ENCODE measurements around the gene SLC50A1. TPM values are rescaled to one million over a fixed set of nuclear protein-coding genes. Genes with fewer than 3 reads are reported as not detected.
"Not testable (repeated sequence)": the region's sequence is repeated elsewhere in the genome, so short reads cannot be mapped to it uniquely, and the experiment has no call there.

Gene SLC50A1
- total and polyA plus RNA-seq, 4 experiments from 2014 or later = 20.1 to 91.7 (median 36.6) TPM

GRCh38 chr1:155145491-155145890, 9.8 kb downstream of the SLC50A1 start:
- Mint-ChIP-seq H3K27ac (no peak overlapping the region), H3K4me1 (peaks cover 2 to 4% (median 2%) of the 10 kb centered on the region in 4 donors), H3K9me3 (no peaks in the 10 kb centered on the region), H3K36me3 (no peaks in the 10 kb centered on the region), H3K27me3 (peaks cover 6 to 30% of the 10 kb centered on the region in 2 donors), H3K4me3 (no peak overlapping the region)
- Histone ChIP-seq H3K27me3 (ENCODE audit: insufficient read depth, low read length) (no peaks in the 10 kb centered on the region), H3K36me3 (ENCODE audit: insufficient read depth, low read length) (no peaks in the 10 kb centered on the region), H3K4me3 (ENCODE audit: low read length in 2 of 2) (no peak overlapping the region), H3K9me3 (ENCODE audit: control insufficient read depth in 1 of 2, low read length in 2 of 2) (no peaks in the 10 kb centered on the region), H3K27ac (ENCODE audit: low read depth, low read length) (no peak overlapping the region), H3K4me1 (ENCODE audit: insufficient read depth, low read length) (peaks cover 3% of the 10 kb centered on the region)
- ChIA-PET CTCF (ENCODE audit: partially characterized antibody) (interaction anchor here (0.6 to 1.6 kb wide), 4 partner anchors 20 to 431 kb away, joined by 3 to 5 read pairs (median 4); no protein-coding TSS in a partner anchor), POLR2A (ENCODE audit: partially characterized antibody) (interaction anchor here (0.7 kb wide), 1 partner anchor 22 kb away, joined by 3 read pairs; no protein-coding TSS in a partner anchor)
- intact Hi-C loops (cut with micrococcal nuclease) = no loop called here
- DNase-seq = no peak

DNA sequence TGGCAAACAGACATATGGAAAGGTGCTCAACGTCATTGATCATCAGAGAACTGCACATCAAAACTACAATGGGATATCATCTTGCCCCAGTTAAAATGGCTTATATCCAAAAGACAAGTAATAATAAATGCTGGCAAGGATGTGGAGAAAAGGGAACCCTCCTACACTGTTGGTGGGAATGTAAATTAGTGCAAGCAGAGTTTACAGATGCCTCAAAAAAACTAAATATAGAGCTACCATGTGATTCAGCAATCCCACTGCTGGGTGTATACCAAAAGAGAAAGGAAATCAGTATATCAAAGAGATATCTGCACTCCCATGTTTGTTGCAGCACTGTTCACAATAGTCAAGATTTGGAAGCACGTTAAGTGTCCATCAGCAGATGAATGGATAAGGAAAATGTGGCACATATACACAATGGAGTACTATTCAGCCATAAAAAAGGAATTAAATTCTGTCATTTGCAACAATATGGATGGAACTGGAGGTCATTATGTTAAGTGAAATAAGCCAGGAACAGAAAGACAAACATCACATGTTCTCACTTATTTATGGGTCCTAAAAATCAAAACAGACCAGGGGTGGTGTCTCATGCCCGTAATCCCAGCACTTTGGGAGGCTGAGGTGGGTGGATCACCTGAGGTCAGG, 20.5 kb downstream of the SLC50A1 start:
- intact Hi-C loops (cut with micrococcal nuclease); H3K9me3 ChIP-seq (ENCODE audit: control insufficient read depth in 1 of 2, low read length in 2 of 2); H3K27ac Mint-ChIP-seq; H3K9me3 Mint-ChIP-seq; H3K4me3 ChIP-seq (ENCODE audit: low read length in 2 of 2); H3K4me1 ChIP-seq (ENCODE audit: insufficient read depth, low read length); DNase-seq; H3K4me3 Mint-ChIP-seq; H3K36me3 Mint-ChIP-seq; H3K27ac ChIP-seq (ENCODE audit: low read depth, low read length); H3K4me1 Mint-ChIP-seq; H3K27me3 ChIP-seq (ENCODE audit: insufficient read depth, low read length); POLR2A ChIA-PET (ENCODE audit: partially characterized antibody); H3K27me3 Mint-ChIP-seq; H3K36me3 ChIP-seq (ENCODE audit: insufficient read depth, low read length): not testable (repeated sequence)
- CTCF ChIA-PET (ENCODE audit: partially characterized antibody) = interaction anchor here (1.5 kb wide), 1 partner anchor 13 kb away, joined by 4 read pairs; no protein-coding TSS in a partner anchor

GRCh38 chr1:155158991-155159390, 23.3 kb downstream of the SLC50A1 start:
- intact Hi-C loops (cut with micrococcal nuclease) = no loop called here
- H3K27ac Mint-ChIP-seq = no peak overlapping the region
- CTCF ChIA-PET (ENCODE audit: partially characterized antibody) = interaction anchor here (0.8 kb wide), 1 partner anchor 56 kb away, joined by 3 read pairs; no protein-coding TSS in a partner anchor

GRCh38 chr1:155160128-155160527, 24.5 kb downstream of the SLC50A1 start:
- Histone ChIP-seq H3K4me3 (ENCODE audit: low read length in 2 of 2) (no peak overlapping the region), H3K27me3 (ENCODE audit: insufficient read depth, low read length) (no peaks in the 10 kb centered on the region), H3K4me1 (ENCODE audit: insufficient read depth, low read length) (no peaks in the 10 kb centered on the region), H3K9me3 (ENCODE audit: control insufficient read depth in 1 of 2, low read length in 2 of 2) (no peaks in the 10 kb centered on the region), H3K36me3 (ENCODE audit: insufficient read depth, low read length) (no peaks in the 10 kb centered on the region), H3K27ac (ENCODE audit: low read depth, low read length) (no peak overlapping the region)
- Mint-ChIP-seq H3K27ac (peak overlapping the region in 1 of 7 donors; percentile 29), H3K4me1 (no peaks in the 10 kb centered on the region), H3K36me3 (no peaks in the 10 kb centered on the region), H3K4me3 (no peak overlapping the region), H3K27me3 (no peaks in the 10 kb centered on the region), H3K9me3 (peaks cover 0 to 1% (median 0%) of the 10 kb centered on the region in 8 donors)
- ChIA-PET CTCF (ENCODE audit: partially characterized antibody) (interaction anchor here (0.9 kb wide), 1 partner anchor 69 kb away, joined by 4 read pairs; no protein-coding TSS in a partner anchor), POLR2A (ENCODE audit: partially characterized antibody) (no interaction called here)
- DNase-seq = no peak
- intact Hi-C loops (cut with micrococcal nuclease) = no loop called here

More at GRCh38 chr1:155158991-155159390, 23.3 kb downstream of the SLC50A1 start:
- H3K27me3 Mint-ChIP-seq = no peaks in the 10 kb centered on the region
- Histone ChIP-seq H3K27ac (ENCODE audit: low read depth, low read length) (no peak overlapping the region), H3K36me3 (ENCODE audit: insufficient read depth, low read length) (no peaks in the 10 kb centered on the region), H3K9me3 (ENCODE audit: control insufficient read depth in 1 of 2, low read length in 2 of 2) (no peaks in the 10 kb centered on the region), H3K27me3 (ENCODE audit: insufficient read depth, low read length) (no peaks in the 10 kb centered on the region), H3K4me1 (ENCODE audit: insufficient read depth, low read length) (no peaks in the 10 kb centered on the region), H3K4me3 (ENCODE audit: low read length in 2 of 2) (no peak overlapping the region)
- H3K36me3 Mint-ChIP-seq = no peaks in the 10 kb centered on the region
- POLR2A ChIA-PET (ENCODE audit: partially characterized antibody) = no interaction called here
- H3K9me3 Mint-ChIP-seq = peaks cover 0 to 1% (median 0%) of the 10 kb centered on the region in 8 donors
- no peak for DNase-seq
- H3K4me3 Mint-ChIP-seq = no peak overlapping the region
- no peaks in the 10 kb centered on the region for H3K4me1 Mint-ChIP-seq

DNA sequence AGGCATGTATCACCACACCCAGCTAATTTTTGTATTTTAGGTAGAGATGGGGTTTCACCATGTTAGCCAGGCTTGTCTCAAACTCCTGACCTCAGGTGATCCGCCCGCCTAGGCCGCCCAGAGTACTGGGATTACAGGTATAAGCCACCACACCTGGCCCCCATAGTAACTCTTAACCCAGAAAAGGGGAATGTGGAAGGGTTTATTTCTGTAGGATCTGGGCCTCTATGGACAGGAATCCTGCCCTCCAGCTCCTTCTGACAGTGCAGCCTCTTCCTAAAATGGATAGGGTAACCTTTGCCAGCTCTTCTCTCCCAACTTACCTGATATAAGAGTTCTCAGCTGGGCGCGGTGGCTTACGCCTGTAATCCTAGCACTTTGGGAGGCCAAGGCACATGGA, 27.0 kb downstream of the SLC50A1 start:
- not testable (repeated sequence) for H3K9me3 Mint-ChIP-seq, H3K27me3 Mint-ChIP-seq

DNA sequence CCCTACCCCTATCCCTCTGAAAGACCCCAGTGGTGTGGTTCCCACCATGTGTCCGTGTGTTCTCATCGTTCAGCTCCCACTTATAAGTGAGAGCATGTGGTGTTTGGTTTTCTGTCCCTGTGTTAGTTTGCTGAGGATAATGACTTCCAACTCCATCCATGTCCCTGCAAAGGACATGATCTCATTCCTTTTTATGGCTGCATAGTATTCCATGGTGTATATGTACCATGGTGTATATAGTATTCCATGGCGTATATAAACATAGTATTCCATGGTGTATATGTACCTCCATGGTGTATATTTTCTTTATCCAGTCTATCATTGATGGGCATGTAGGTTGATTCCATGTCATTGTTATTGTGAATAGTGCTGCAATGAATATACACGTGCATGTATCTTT, 28.1 kb downstream of the SLC50A1 start:
- H3K4me3 ChIP-seq (ENCODE audit: low read length in 2 of 2); H3K9me3 ChIP-seq (ENCODE audit: control insufficient read depth in 1 of 2, low read length in 2 of 2); H3K9me3 Mint-ChIP-seq; intact Hi-C loops (cut with micrococcal nuclease); H3K36me3 ChIP-seq (ENCODE audit: insufficient read depth, low read length); H3K27me3 Mint-ChIP-seq; H3K27me3 ChIP-seq (ENCODE audit: insufficient read depth, low read length); DNase-seq; POLR2A ChIA-PET (ENCODE audit: partially characterized antibody); H3K27ac ChIP-seq (ENCODE audit: low read depth, low read length); H3K4me3 Mint-ChIP-seq; H3K36me3 Mint-ChIP-seq: not testable (repeated sequence)
- Mint-ChIP-seq H3K4me1 (peaks cover 7 to 13% (median 11%) of the 10 kb centered on the region in 4 donors), H3K27ac (peak overlapping the region in 1 of 7 donors; percentile 53)
- CTCF ChIA-PET (ENCODE audit: partially characterized antibody) = interaction anchor here (0.8 to 12.5 kb wide), 3 partner anchors 9 to 607 kb away, joined by 4 to 229 read pairs (median 4); partner anchors contain the start of gene KRTCAP2
- peaks cover 10% of the 10 kb centered on the region for H3K4me1 ChIP-seq (ENCODE audit: insufficient read depth, low read length)

More for the DNA sequence above, 27.0 kb downstream of the SLC50A1 start:
- H3K4me3 Mint-ChIP-seq; H3K9me3 ChIP-seq (ENCODE audit: control insufficient read depth in 1 of 2, low read length in 2 of 2); H3K36me3 ChIP-seq (ENCODE audit: insufficient read depth, low read length); DNase-seq; H3K4me1 Mint-ChIP-seq; H3K27me3 ChIP-seq (ENCODE audit: insufficient read depth, low read length); H3K4me1 ChIP-seq (ENCODE audit: insufficient read depth, low read length); intact Hi-C loops (cut with micrococcal nuclease); H3K4me3 ChIP-seq (ENCODE audit: low read length in 2 of 2); H3K27ac ChIP-seq (ENCODE audit: low read depth, low read length); H3K36me3 Mint-ChIP-seq; H3K27ac Mint-ChIP-seq: not testable (repeated sequence)
- ChIA-PET CTCF (ENCODE audit: partially characterized antibody) (interaction anchor here (0.8 to 1.4 kb wide), 3 partner anchors 10 to 77 kb away, joined by 3 to 4 read pairs (median 3); partner anchors contain the start of gene KRTCAP2), POLR2A (ENCODE audit: partially characterized antibody) (interaction anchor here (0.7 kb wide), 1 partner anchor 78 kb away, joined by 3 read pairs; no protein-coding TSS in a partner anchor)

DNA sequence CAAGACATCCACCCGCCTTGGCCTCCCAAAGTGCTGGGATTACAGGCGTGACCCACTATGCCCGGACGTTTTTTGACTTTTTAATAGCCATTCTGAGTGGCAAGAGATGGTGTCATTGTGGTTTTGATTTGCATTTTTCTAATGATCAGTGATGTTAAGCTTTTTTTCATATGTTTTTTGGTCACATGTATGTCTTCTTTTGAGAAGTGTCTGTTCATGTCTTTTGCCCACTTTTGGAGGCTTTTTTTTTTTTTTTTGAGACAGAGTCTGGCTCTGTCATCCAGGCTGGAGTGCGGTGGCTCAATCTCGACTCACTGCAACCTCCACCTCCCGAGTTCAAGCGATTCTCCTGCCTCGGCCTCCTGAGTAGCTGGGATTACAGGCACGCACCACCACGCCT, 29.0 kb downstream of the SLC50A1 start:
- H3K4me3 Mint-ChIP-seq; H3K27me3 Mint-ChIP-seq; H3K27me3 ChIP-seq (ENCODE audit: insufficient read depth, low read length); intact Hi-C loops (cut with micrococcal nuclease); H3K27ac Mint-ChIP-seq; H3K9me3 Mint-ChIP-seq; H3K9me3 ChIP-seq (ENCODE audit: control insufficient read depth in 1 of 2, low read length in 2 of 2); DNase-seq; H3K4me3 ChIP-seq (ENCODE audit: low read length in 2 of 2); H3K27ac ChIP-seq (ENCODE audit: low read depth, low read length); POLR2A ChIA-PET (ENCODE audit: partially characterized antibody): not testable (repeated sequence)
- H3K36me3 Mint-ChIP-seq = peaks cover 11% of the 10 kb centered on the region in 2 donors
- Histone ChIP-seq H3K36me3 (ENCODE audit: insufficient read depth, low read length) (peaks cover 11% of the 10 kb centered on the region), H3K4me1 (ENCODE audit: insufficient read depth, low read length) (peaks cover 10% of the 10 kb centered on the region)
- CTCF ChIA-PET (ENCODE audit: partially characterized antibody) = interaction anchor here (0.8 to 12.5 kb wide), 4 partner anchors 69 to 608 kb away, joined by 4 to 229 read pairs (median 14); no protein-coding TSS in a partner anchor
- peaks cover 7 to 19% (median 13%) of the 10 kb centered on the region in 4 donors for H3K4me1 Mint-ChIP-seq

Measured in CD4-positive, alpha-beta memory T cell (primary cell).